NB4 (cell line): ENCODE data around the gene C1orf87.

Experiments used
- DNase-seq: peaks from one replicate; pipeline ENCODE4 v3.0.0; 2010; ENCODE audit warnings: low read depth
- H3K4me3 ChIP-seq: one replicate; pipeline ENCODE4 v1.5.1; 2011; ENCODE audit warnings: mild to moderate bottlenecking, low read depth, low read length, moderate library complexity
- MYC ChIP-seq: IDR thresholded peaks from 2 replicates; pipeline ENCODE4 v1.6.1; 2011; ENCODE audit warnings: low read depth, low read length
- POLR2A ChIP-seq: IDR thresholded peaks from 2 replicates; pipeline ENCODE4 v1.6.1; 2011; ENCODE audit warnings: mild to moderate bottlenecking; ENCODE audit not compliant: insufficient read length; ENCODE audit errors: extremely low read depth
- TF ChIP-seq, protein P1 (sequence below): IDR thresholded peaks from one replicate; pipeline ENCODE4 v1.5.1; 2012; ENCODE audit warnings: low read depth, low read length
- TF ChIP-seq, protein P2 (sequence below): IDR thresholded peaks from 2 replicates; pipeline ENCODE4 v1.6.1; 2011; ENCODE audit warnings: low read depth, low read length

The C1orf87 gene, protein sequence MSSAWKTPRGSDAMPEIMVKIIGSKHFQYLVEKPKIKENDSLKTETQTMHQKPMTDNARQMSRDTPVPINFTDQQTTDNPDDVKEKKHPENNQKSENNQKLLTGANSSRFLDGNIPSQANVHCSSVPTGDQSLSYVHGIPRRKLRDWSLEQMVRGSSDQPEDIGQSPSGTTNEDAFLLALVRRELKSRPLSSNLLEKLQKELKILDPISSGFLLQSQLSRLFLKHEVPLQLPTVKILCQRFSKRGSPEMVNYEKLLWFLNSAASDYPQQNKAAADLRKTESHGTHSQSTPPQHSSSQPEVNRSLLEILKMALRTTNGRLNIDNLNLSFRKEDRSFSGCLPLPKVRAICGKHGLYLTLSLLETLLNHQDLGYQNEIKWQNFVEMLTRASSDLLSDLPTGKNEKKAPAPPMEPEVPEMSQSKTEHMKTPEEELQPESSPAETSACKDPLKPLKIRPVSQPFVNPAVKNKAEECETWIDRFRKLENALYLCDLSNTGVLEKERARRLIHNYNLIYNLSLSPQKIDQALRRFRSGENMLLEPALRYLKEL

DNA sequence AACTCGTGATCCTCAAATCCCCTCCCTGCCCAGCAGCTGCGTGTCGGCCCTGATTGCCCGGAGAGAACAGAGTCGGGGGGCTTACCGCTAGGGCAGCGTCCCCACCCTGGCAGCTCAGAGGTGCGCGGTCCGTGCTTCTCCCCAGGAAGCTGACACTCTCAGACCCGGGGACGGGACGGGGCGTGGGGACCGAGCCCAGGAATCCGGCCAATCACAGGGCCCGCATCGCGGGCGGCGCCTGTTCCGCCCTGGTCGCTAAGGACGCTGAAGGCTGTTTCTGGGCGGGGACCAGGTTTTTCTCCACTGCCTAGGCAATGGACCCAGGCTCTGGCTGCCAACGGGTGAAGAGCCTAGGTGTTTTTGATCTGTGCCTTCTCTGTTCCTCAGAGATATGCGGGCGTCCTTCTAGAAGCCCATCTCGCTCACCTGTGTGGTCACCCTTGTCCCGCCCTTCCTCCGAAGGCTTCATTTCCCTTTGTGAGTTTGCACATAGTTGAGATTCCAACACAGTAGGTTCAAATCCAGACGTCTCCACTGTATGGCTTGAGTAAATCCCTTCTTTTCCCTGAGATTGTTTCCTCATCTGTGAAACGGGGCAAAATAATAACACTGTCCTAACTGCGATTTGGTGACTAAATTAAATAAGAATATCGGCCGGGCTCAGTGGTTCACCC is at the start of gene C1orf87:
Gene C1orf87 (minus strand): TSS at position 166 of the 674 bp plus-strand sequence. CDS start 1,127 bp downstream, outside the sequence.
- H3K4me3 ChIP-seq = no peak within 1 kb of the TSS
- DNase-seq = no peak
- TF ChIP-seq, protein P1, sequence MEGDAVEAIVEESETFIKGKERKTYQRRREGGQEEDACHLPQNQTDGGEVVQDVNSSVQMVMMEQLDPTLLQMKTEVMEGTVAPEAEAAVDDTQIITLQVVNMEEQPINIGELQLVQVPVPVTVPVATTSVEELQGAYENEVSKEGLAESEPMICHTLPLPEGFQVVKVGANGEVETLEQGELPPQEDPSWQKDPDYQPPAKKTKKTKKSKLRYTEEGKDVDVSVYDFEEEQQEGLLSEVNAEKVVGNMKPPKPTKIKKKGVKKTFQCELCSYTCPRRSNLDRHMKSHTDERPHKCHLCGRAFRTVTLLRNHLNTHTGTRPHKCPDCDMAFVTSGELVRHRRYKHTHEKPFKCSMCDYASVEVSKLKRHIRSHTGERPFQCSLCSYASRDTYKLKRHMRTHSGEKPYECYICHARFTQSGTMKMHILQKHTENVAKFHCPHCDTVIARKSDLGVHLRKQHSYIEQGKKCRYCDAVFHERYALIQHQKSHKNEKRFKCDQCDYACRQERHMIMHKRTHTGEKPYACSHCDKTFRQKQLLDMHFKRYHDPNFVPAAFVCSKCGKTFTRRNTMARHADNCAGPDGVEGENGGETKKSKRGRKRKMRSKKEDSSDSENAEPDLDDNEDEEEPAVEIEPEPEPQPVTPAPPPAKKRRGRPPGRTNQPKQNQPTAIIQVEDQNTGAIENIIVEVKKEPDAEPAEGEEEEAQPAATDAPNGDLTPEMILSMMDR = no peak
- no peak for TF ChIP-seq POLR2A
- TF ChIP-seq, protein P2, sequence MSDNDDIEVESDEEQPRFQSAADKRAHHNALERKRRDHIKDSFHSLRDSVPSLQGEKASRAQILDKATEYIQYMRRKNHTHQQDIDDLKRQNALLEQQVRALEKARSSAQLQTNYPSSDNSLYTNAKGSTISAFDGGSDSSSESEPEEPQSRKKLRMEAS = no peak
- no peak for TF ChIP-seq MYC

DNA sequence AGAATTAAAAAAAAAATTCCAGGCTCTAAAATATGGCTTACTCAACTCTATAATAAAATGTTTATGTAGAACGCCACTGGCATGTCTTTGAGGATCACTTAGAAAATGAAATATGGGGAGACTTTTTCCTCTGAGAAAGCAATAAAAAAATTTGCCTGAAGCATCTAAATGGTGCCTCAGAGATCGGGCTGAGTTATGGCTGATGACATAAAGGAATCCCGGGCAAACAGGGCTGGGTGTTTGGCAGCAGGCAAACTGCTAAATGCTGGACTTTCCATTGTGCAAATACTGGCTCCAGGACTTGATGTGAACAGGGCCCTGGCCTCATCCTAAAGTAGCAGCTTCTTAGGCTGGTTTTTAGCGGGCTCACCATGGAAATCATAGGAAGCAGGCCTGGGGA is 44.5 kb upstream of the C1orf87 start:
- no peak overlapping the region for H3K4me3 ChIP-seq

DNA sequence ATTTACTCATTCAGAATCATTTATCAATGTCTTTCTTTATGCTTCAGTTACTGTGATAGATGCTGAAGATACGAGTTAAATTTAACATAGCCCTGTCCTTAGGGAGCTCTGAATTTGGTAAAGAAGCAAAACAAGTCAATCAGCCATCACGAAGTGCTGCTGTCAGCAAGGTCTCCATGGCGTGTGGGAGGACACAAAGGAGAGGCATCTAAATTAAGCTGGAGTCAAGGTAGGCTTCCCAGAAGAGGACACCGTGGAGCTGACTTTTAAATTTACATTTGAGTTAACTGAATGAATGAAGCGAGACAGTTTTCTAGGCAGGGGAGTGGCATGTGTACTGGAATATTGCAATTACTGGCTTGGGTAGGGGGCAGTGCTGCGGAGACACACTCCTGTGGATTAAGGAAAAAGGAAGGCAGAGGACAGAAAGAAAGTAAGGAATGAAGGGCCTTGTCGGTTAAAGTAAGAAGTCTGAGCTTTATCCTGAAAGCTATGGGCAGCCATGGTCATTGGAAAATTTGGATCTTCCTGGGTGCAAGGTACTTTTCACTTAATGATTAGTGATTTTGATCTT is 41.3 kb upstream of the C1orf87 start:
- TF ChIP-seq POLR2A = no peak
- TF ChIP-seq, protein P1 = no peak
- TF ChIP-seq, protein P2 = no peak
- DNase-seq = no peak
- no peak overlapping the region for H3K4me3 ChIP-seq

More for the DNA sequence above, 44.5 kb upstream of the C1orf87 start:
- no peak for DNase-seq
- TF ChIP-seq, protein P1 = no peak
- no peak for TF ChIP-seq POLR2A
- TF ChIP-seq, protein P2 = no peak
- no peak for TF ChIP-seq MYC

DNA sequence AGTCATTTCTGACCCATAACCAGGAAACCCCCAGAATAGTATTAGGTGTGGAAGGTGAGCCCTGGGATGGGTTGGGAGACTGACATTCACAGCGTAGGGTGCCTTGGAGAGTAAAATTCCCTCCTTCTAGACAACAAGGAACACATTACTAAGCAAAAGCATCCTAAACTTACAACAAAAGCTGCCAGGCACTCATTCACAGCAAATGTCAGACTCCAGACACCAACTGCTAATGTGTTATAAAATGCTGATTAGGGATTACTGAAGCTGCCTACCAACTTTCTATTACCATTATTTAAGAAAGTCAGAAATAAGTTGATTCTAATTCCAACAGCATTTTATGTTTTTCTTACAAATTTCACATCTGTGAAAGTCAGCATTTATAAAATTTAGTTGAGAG is 40.0 kb upstream of the C1orf87 start:
- TF ChIP-seq MYC = no peak
- TF ChIP-seq, protein P2 = no peak
- no peak for TF ChIP-seq POLR2A
- TF ChIP-seq, protein P1 = no peak
- no peak overlapping the region for H3K4me3 ChIP-seq
- no peak for DNase-seq

DNA sequence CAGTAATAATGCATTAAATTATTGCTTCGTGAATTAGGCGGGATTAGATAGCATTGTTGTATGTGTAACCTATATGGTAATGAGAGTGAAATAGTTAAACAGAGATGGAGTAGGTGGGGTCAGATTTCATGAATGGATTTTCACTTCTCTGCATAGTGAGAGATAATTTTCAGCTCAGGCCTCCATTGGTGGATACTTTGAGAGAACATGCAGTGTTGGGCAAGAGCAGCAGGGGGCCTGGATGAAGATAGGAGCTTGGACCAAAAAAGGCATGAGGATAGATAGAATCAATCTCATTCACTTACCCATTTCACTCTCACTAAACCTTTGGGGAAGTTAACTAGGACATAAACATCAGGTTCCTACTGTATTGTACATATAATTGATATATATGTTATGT is 39.5 kb upstream of the C1orf87 start:
- no peak for DNase-seq
- no peak overlapping the region for H3K4me3 ChIP-seq
- no peak for TF ChIP-seq POLR2A
- TF ChIP-seq, protein P2 = no peak
- no peak for TF ChIP-seq MYC
- TF ChIP-seq, protein P1 = no peak
